Testis (tissue), 2 donors: ENCODE measurements around the gene DIDO1.

Experiments used
- CTCF ChIP-seq, 3 experiments: fragments of 450-650 bp in 2 of 3; fragments of 200-600 bp in 1 of 3; sonication (generic) in 1 of 3; IDR thresholded peaks; one replicate each; pipeline ENCODE4 v1.5.1; 2016 to 2019; ENCODE audit warnings: antibody characterized with exemption in 3 of 3, mild to moderate bottlenecking in 2 of 3, moderate library complexity in 1 of 3
- POLR2A ChIP-seq: fragments of 450-650 bp; IDR thresholded peaks from one replicate; pipeline ENCODE4 v1.6.1; 2017; ENCODE audit warnings: antibody characterized with exemption, mild to moderate bottlenecking, moderate library complexity

GRCh38 chr20:62845416-62846160, 80.7 kb downstream of the DIDO1 start:
- TF ChIP-seq CTCF (IDR thresholded peaks at IDR 0.05) (no peak), POLR2A (no peak)
